Smooth muscle cell (in vitro differentiated cells): ENCODE results near the gene FRMD4A. TPM values are rescaled to one million over a fixed set of nuclear protein-coding genes. Genes with fewer than 3 reads are reported as not detected.

Experiments used
- DNase-seq: peaks from one replicate; lab custom pipeline; 2025; ENCODE audit not compliant: unreplicated experiment; lab: John Stamatoyannopoulos, UW
- H2AFZ ChIP-seq: fragments of 200-600 bp; sonication (generic); 2 replicates; pipeline ENCODE4 v1.6.0; 2016; ENCODE audit warnings: antibody characterized with exemption, low read depth, mild to moderate bottlenecking
- H3F3A ChIP-seq: fragments of 200-600 bp; sonication (generic); 2 replicates; pipeline ENCODE4 v1.6.0; 2017; ENCODE audit warnings: antibody characterized with exemption, low read depth
- H3K27ac ChIP-seq: fragments of 200-600 bp; sonication (generic); 2 replicates; pipeline ENCODE4 v1.5.1; 2016; ENCODE audit warnings: low read depth, mild to moderate bottlenecking
- H3K27me3 ChIP-seq: fragments of 200-600 bp; sonication (generic); 2 replicates; pipeline ENCODE4 v1.6.1; 2016; ENCODE audit warnings: low read depth, mild to moderate bottlenecking
- H3K36me3 ChIP-seq: fragments of 200-600 bp; sonication (generic); 2 replicates; pipeline ENCODE4 v1.5.1; 2016; ENCODE audit warnings: low read depth
- H3K4me1 ChIP-seq: fragments of 200-600 bp; sonication (generic); 2 replicates; pipeline ENCODE4 v1.5.1; 2016; ENCODE audit warnings: low read depth
- H3K4me2 ChIP-seq: fragments of 200-600 bp; sonication (generic); 2 replicates; pipeline ENCODE4 v1.6.0; 2016; ENCODE audit warnings: mild to moderate bottlenecking
- H3K4me3 ChIP-seq: fragments of 200-600 bp; sonication (generic); 2 replicates; pipeline ENCODE4 v1.5.1; 2016; ENCODE audit warnings: mild to moderate bottlenecking
- H3K79me2 ChIP-seq: fragments of 200-600 bp; sonication (generic); 2 replicates; pipeline ENCODE4 v1.6.0; 2016; ENCODE audit warnings: low read depth, mild to moderate bottlenecking
- H3K9ac ChIP-seq: fragments of 200-600 bp; sonication (generic); 2 replicates; pipeline ENCODE4 v1.6.0; 2016; ENCODE audit warnings: low read depth
- H3K9me3 ChIP-seq: fragments of 200-600 bp; sonication (generic); replicated peaks from 2 replicates; pipeline ENCODE4 v1.5.1; 2016; ENCODE audit warnings: low read depth
- H4K20me1 ChIP-seq: fragments of 200-600 bp; sonication (generic); 2 replicates; pipeline ENCODE4 v1.6.0; 2016; ENCODE audit warnings: low read depth
- WGBS: methylation state at CpG from one replicate; pipeline ENCODE4 v1.1.7; 2016; ENCODE audit warnings: low lambda C conversion rate; 5-methylcytosine and 5-hydroxymethylcytosine counted together
- polyA plus RNA-seq: library from polyadenylated mRNA; unstranded; fragments of >200 nt; fragmentation: Nextera tagmentation; extraction: Ambion mirVana; gene quantifications from 2 replicates; pipeline ENCODE4 v1.2.1, GENCODE V29; 2016
- total RNA-seq: library from RNA; depleted of rRNA; stranded (reverse); fragments of >200 nt; gene quantifications from 2 replicates; pipeline ENCODE4 v1.2.3, GENCODE V29; 2014
- TF ChIP-seq, protein P1 (sequence below): fragments of 200-600 bp; sonication (generic); IDR thresholded peaks from 2 replicates; pipeline ENCODE4 v1.5.1; 2017; ENCODE audit warnings: borderline replicate concordance, mild to moderate bottlenecking, antibody characterized with exemption; ENCODE audit not compliant: insufficient read depth, poor library complexity, severe bottlenecking

FRMD4A gene
- total and polyA plus RNA-seq, 2 experiments from 2014 or later: 3.0 to 5.4 TPM

DNA sequence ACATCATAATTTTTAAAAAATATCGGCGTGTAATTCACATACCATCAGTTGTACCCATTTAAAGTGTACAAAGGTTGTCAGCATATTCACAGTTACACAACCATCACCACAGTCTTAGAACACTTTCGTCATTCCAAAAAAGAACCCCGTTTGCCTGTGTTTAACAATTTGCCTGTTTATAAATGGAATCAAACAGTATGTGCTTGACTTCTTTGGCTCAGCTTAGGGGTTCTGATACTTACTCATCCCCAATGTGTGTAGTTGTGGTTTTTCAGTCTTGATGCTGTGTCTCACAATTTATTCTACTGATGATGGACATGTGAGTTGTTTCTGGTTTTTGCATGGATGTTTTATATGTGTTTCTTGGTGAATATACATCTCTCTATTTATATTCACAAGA is 693.9 kb downstream of the FRMD4A start:
- no peaks in the 10 kb centered on the region for H3K9me3 ChIP-seq
- over 99% methylated on average over 4 of the region's 4 CpGs for WGBS
- no peaks in the 10 kb centered on the region for H3K27me3 ChIP-seq
- no peak overlapping the region for H3K4me2 ChIP-seq
- no peaks in the 10 kb centered on the region for H3F3A ChIP-seq
- TF ChIP-seq, protein P1, sequence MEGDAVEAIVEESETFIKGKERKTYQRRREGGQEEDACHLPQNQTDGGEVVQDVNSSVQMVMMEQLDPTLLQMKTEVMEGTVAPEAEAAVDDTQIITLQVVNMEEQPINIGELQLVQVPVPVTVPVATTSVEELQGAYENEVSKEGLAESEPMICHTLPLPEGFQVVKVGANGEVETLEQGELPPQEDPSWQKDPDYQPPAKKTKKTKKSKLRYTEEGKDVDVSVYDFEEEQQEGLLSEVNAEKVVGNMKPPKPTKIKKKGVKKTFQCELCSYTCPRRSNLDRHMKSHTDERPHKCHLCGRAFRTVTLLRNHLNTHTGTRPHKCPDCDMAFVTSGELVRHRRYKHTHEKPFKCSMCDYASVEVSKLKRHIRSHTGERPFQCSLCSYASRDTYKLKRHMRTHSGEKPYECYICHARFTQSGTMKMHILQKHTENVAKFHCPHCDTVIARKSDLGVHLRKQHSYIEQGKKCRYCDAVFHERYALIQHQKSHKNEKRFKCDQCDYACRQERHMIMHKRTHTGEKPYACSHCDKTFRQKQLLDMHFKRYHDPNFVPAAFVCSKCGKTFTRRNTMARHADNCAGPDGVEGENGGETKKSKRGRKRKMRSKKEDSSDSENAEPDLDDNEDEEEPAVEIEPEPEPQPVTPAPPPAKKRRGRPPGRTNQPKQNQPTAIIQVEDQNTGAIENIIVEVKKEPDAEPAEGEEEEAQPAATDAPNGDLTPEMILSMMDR: no peak
- no peaks in the 10 kb centered on the region for H3K79me2 ChIP-seq
- no peaks in the 10 kb centered on the region for H4K20me1 ChIP-seq
- H3K27ac ChIP-seq: no peak overlapping the region
- no peaks in the 10 kb centered on the region for H3K36me3 ChIP-seq
- no peak overlapping the region for H2AFZ ChIP-seq
- DNase-seq: no peak
- no peak overlapping the region for H3K9ac ChIP-seq
- no peak overlapping the region for H3K4me3 ChIP-seq
- H3K4me1 ChIP-seq: peaks cover 5% of the 10 kb centered on the region

DNA sequence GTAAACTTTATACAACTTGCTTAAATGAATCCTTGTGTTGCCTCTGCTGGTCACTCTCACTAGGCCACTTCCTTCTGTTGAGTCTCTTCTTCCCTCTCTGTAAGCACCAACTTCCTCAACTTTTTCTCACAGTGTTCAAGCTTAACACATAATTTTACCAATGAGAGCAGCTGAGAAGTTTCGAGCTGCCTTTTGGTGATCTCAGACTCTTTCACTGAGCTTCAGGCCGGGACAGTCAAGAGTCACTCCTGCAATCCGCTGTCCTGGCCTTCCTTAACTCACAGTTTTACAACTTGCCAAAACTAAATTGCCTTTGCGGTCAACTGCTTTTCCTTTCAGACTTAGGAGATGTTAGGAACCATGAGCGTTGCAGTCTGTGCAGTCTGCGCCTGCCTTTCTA is 696.5 kb downstream of the FRMD4A start:
- Histone ChIP-seq H4K20me1 (peaks cover 4% of the 10 kb centered on the region), H3K27me3 (no peaks in the 10 kb centered on the region), H3K4me1 (peaks cover 5% of the 10 kb centered on the region), H2AFZ (no peak overlapping the region), H3K4me3 (no peak overlapping the region), H3K9me3 (no peaks in the 10 kb centered on the region), H3K4me2 (no peak overlapping the region), H3K9ac (no peak overlapping the region), H3K36me3 (peaks cover 3% of the 10 kb centered on the region), H3K27ac (no peak overlapping the region), H3K79me2 (no peaks in the 10 kb centered on the region), H3F3A (no peaks in the 10 kb centered on the region)
- DNase-seq: no peak
- TF ChIP-seq, protein P1: no peak
- WGBS: 98% methylated on average over 6 of the region's 6 CpGs

DNA sequence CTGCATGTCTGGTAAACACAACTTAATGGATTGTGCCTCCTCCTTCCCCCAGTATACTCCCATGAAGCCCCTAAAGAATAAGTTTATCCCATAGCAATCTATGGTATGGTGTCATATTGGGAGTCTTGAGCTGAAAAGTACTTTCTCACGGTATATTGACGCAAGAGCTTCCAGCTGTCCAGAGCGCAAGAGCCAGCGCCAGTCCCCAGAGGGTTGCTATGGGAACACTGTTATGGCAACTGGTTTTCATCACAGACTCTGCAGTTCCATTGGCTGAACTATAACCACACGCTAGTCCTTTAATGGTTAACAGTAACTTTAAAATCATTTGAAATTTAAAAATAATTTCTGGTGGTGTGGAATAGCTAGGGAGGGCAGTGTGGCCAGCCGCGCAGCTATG is 697.0 kb downstream of the FRMD4A start:
- Histone ChIP-seq H2AFZ (no peak overlapping the region), H3K9me3 (no peaks in the 10 kb centered on the region), H3K27me3 (no peaks in the 10 kb centered on the region), H3F3A (no peaks in the 10 kb centered on the region), H3K36me3 (peaks cover 5% of the 10 kb centered on the region), H3K4me1 (peaks cover 5% of the 10 kb centered on the region), H3K79me2 (no peaks in the 10 kb centered on the region), H4K20me1 (peaks cover 7% of the 10 kb centered on the region), H3K27ac (no peak overlapping the region), H3K4me2 (no peak overlapping the region), H3K9ac (no peak overlapping the region), H3K4me3 (no peak overlapping the region)
- 92% methylated on average over 7 of the region's 7 CpGs for WGBS
- no peak for DNase-seq
- TF ChIP-seq, protein P1: no peak

DNA sequence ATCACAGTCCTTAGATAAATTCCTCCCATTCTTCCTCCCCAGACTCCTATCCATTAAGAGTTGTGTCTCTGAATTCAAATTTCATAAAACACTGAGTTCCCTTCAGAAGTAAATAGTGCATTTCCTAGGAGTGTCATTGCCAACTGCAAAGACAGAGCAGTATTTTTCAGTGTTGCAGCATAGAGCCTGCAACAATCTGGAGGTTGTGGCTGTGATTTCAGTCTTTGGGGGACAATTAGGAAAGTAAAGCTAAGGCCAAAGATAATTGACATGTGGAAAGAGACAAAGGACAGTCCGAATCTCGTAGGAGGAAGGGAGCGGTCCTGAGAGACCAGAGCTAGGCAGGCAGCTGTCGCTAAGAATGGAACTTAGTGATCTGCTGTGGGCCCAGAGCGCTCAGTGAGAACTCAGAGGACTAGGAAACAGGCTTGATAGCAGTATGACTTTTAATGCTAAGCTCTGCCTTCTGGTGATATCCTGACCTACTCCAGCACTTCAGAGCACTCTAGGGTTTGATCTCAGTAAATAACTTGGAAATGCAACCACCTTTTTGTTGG is 697.8 kb downstream of the FRMD4A start:
- Histone ChIP-seq H3K27ac (no peak overlapping the region), H3K4me3 (no peak overlapping the region), H3K9ac (no peak overlapping the region), H3K9me3 (no peaks in the 10 kb centered on the region), H4K20me1 (peaks cover 7% of the 10 kb centered on the region), H3K27me3 (no peaks in the 10 kb centered on the region), H3K4me2 (no peak overlapping the region), H3K79me2 (no peaks in the 10 kb centered on the region), H3K36me3 (peaks cover 5% of the 10 kb centered on the region), H3K4me1 (peaks cover 7% of the 10 kb centered on the region), H3F3A (no peaks in the 10 kb centered on the region), H2AFZ (no peak overlapping the region)
- TF ChIP-seq, protein P1: no peak
- no peak for DNase-seq
- 99% methylated on average over 5 of the region's 5 CpGs for WGBS
